IMR-90 (cell line): ENCODE data around the gene SYPL2. TPM values are rescaled to one million over a fixed set of nuclear protein-coding genes. Genes with fewer than 3 reads are reported as not detected.

Experiments
- ATAC-seq: fragments of 200-7000 bp; cut with Tn5 transposase; 2 replicates; pipeline ENCODE4 v1.9.1; 2020; ENCODE audit warnings: low read depth, mild to moderate bottlenecking, moderate library complexity
- BruUV-seq: library from RNA; stranded (reverse); fragments of 400-500 nt; replicated peaks from 2 replicates; lab custom pipeline; 2021; lab: Mats Ljungman, UMichigan
- CTCF ChIA-PET: fragments of 300-600 bp; formaldehyde crosslinking; extraction: SDS; loops from one replicate; lab custom pipeline; 2021; ENCODE audit warnings: antibody characterized with exemption; lab: Yijun Ruan, JAX
- POLR2A ChIA-PET: fragments of 300-600 bp; sonication (Branson Sonifier 250); formaldehyde crosslinking; loops from one replicate; lab custom pipeline; 2022; ENCODE audit warnings: antibody characterized with exemption; ENCODE audit not compliant: unreplicated experiment; lab: Charles Lee
- DNase-seq: peaks from one replicate; pipeline ENCODE4 v3.0.0; 2013
- H2AFZ ChIP-seq: replicated peaks from 2 replicates; pipeline ENCODE3; 2013; ENCODE audit warnings: low read length, mild to moderate bottlenecking; ENCODE audit not compliant: poor library complexity
- H2AK5ac ChIP-seq: 2 replicates; pipeline ENCODE4 v1.6.1; 2013; ENCODE audit warnings: low read depth, low read length, inconsistent platforms
- H2AK9ac ChIP-seq: replicated peaks from 2 replicates; pipeline ENCODE3; 2013; ENCODE audit warnings: mild to moderate bottlenecking, low read depth, low read length, moderate library complexity; ENCODE audit not compliant: poor library complexity
- H2BK120ac ChIP-seq: 2 replicates; pipeline ENCODE4 v1.6.1; 2013; ENCODE audit warnings: low read depth, low read length, inconsistent platforms
- H2BK15ac ChIP-seq: 3 replicates; pipeline ENCODE4 v1.6.1; 2013; ENCODE audit warnings: low read depth, low read length, inconsistent platforms
- H2BK20ac ChIP-seq: 2 replicates; pipeline ENCODE4 v1.6.1; 2013; ENCODE audit warnings: low read depth, mild to moderate bottlenecking, inconsistent platforms, low read length, moderate library complexity
- H2BK5ac ChIP-seq: 2 replicates; pipeline ENCODE4 v1.6.1; 2013; ENCODE audit warnings: mild to moderate bottlenecking, low read depth, low read length, inconsistent platforms; ENCODE audit not compliant: poor library complexity, severe bottlenecking
- H3K14ac ChIP-seq: replicated peaks from 2 replicates; pipeline ENCODE4 v1.6.1; 2013; ENCODE audit warnings: low read depth, low read length, inconsistent platforms
- H3K18ac ChIP-seq: 2 replicates; pipeline ENCODE4 v1.6.1; 2013; ENCODE audit warnings: low read depth, low read length, control low read depth
- H3K23ac ChIP-seq: 2 replicates; pipeline ENCODE4 v1.6.1; 2013; ENCODE audit warnings: low read depth, low read length, inconsistent platforms
- H3K27ac ChIP-seq: 2 replicates; pipeline ENCODE4 v1.5.1; 2013; ENCODE audit warnings: mild to moderate bottlenecking, control low read depth, low read length; ENCODE audit not compliant: insufficient read depth
- H3K27me3 ChIP-seq: 2 replicates; pipeline ENCODE4 v1.6.1; 2013; ENCODE audit warnings: low read length; ENCODE audit not compliant: control insufficient read depth, insufficient read depth
- H3K36me3 ChIP-seq: 2 replicates; pipeline ENCODE4 v1.6.1; 2013; ENCODE audit warnings: low read length, mixed read lengths; ENCODE audit not compliant: control insufficient read depth, insufficient read depth
- H3K4ac ChIP-seq: 2 replicates; pipeline ENCODE4 v1.6.1; 2013; ENCODE audit warnings: low read depth, low read length, inconsistent platforms
- H3K4me1 ChIP-seq: 2 replicates; pipeline ENCODE4 v1.6.1; 2013; ENCODE audit warnings: low read length, mixed read lengths; ENCODE audit not compliant: control insufficient read depth, insufficient read depth
- H3K4me2 ChIP-seq: 2 replicates; pipeline ENCODE4 v1.6.1; 2013; ENCODE audit warnings: low read depth, mild to moderate bottlenecking, control low read depth, low read length, moderate library complexity
- H3K4me3 ChIP-seq: 2 replicates; pipeline ENCODE4 v1.5.1; 2013; ENCODE audit warnings: low read depth, mild to moderate bottlenecking, control low read depth, low read length, moderate library complexity; ENCODE audit not compliant: insufficient read depth
- H3K56ac ChIP-seq: 2 replicates; pipeline ENCODE4 v1.6.1; 2013; ENCODE audit warnings: low read length, inconsistent platforms; ENCODE audit not compliant: insufficient read depth; ENCODE audit errors: extremely low read depth
- H3K79me1 ChIP-seq, 2 experiments: 2 replicates each; pipeline ENCODE4 v1.6.1; 2013; ENCODE audit warnings: low read length in 2 of 2, inconsistent platforms in 1 of 2, low read depth in 1 of 2
- H3K9ac ChIP-seq: 2 replicates; pipeline ENCODE4 v1.6.1; 2013; ENCODE audit warnings: low read depth, low read length, control low read depth
- H3K9me1 ChIP-seq: 2 replicates; pipeline ENCODE4 v1.6.1; 2013; ENCODE audit warnings: low read length, inconsistent platforms; ENCODE audit not compliant: insufficient read depth
- H3K9me3 ChIP-seq: 2 replicates; pipeline ENCODE4 v1.6.1; 2013; ENCODE audit warnings: low read length; ENCODE audit not compliant: control insufficient read depth, insufficient read depth
- H4K20me1 ChIP-seq: 2 replicates; pipeline ENCODE4 v1.6.1; 2013; ENCODE audit warnings: low read length, inconsistent platforms; ENCODE audit not compliant: insufficient read depth
- H4K5ac ChIP-seq: 2 replicates; pipeline ENCODE4 v1.6.1; 2013; ENCODE audit warnings: mild to moderate bottlenecking, low read depth, low read length, control low read depth
- H4K8ac ChIP-seq, 2 experiments: 2 replicates each; pipeline ENCODE4 v1.6.1; 2013; ENCODE audit warnings: low read depth in 2 of 2, low read length in 2 of 2, control low read depth in 1 of 2, inconsistent platforms in 1 of 2
- H4K91ac ChIP-seq: 2 replicates; pipeline ENCODE4 v1.6.1; 2013; ENCODE audit warnings: low read depth, low read length, inconsistent platforms; ENCODE audit not compliant: insufficient read depth
- ELK1 ChIP-seq: fragments of 150-350 bp; IDR thresholded peaks from 2 replicates; pipeline ENCODE4 v1.6.1; 2016; ENCODE audit warnings: low read depth, mild to moderate bottlenecking, low read length, moderate library complexity, borderline replicate concordance
- WGBS, 2 experiments: methylation state at CpG; one replicate each; pipeline versions ENCODE4 v1.1.5 to v1.1.7; 2013; ENCODE audit warnings: missing lambda C conversion rate in 2 of 2; ENCODE audit not compliant: insufficient read length in 1 of 2; ENCODE audit errors: extremely low coverage in 2 of 2; 5-methylcytosine and 5-hydroxymethylcytosine counted together
- dilution Hi-C: fragments of 300-500 bp; cut with HindIII; formaldehyde crosslinking; loops from one replicate; pipeline ENCODE4 v1.14.3; 2018; ENCODE audit warnings: low sequenced_read_pairs; ENCODE audit not compliant: unreplicated experiment
- in situ Hi-C: fragments of 300-500 bp; cut with MboI; formaldehyde crosslinking; loops from 3 replicates; pipeline ENCODE4 v1.14.3; 2019; ENCODE audit warnings: low sequenced_read_pairs, inconsistent platforms, mixed read lengths
- intact Hi-C: fragments of 100-400 bp; cut with micrococcal nuclease; formaldehyde crosslinking; loops from 2 replicates; pipeline ENCODE4 v1.10.0; 2022
- polyA plus RNA-seq, 3 experiments: library from polyadenylated mRNA; depleted of rRNA; stranded (reverse); fragments of >200 nt; gene quantifications; 2 replicates each; pipeline ENCODE4 v1.2.3, GENCODE V29; 2012; ENCODE audit warnings: low replicate concordance in 1 of 3
- total RNA-seq: library from RNA; depleted of rRNA; stranded (reverse); fragments of >200 nt; gene quantifications from 2 replicates; pipeline ENCODE4 v1.2.3, GENCODE V29; 2012

SYPL2 gene
- total and polyA plus RNA-seq, 2 of the 4 experiments (the other 2 are of a cell fraction): under 0.01 to 0.65 TPM

- Histone ChIP-seq H2AK9ac (no peak overlapping the region), H3K14ac (no peak overlapping the region), H3K4me3 (peak overlapping the region; percentile 57), H4K5ac (no peak overlapping the region), H2BK20ac (no peak overlapping the region), H4K8ac (peak overlapping the region in 1 of 2 experiments; percentile 21; a peak in 2 of 4 replicates), H3K4ac (no peak overlapping the region), H3K9me1 (no peaks in the 10 kb centered on the region), H3K27ac (no peak overlapping the region), H2BK5ac (no peak overlapping the region), H3K9me3 (no peaks in the 10 kb centered on the region), H3K23ac (no peak overlapping the region; the same call in 1 of the 2 replicates), H2AFZ (peak overlapping the region; percentile 88), H3K4me1 (no peaks in the 10 kb centered on the region), H4K20me1 (no peaks in the 10 kb centered on the region), H3K9ac (no peak overlapping the region), H2BK120ac (no peak overlapping the region), H2BK15ac (no peak overlapping the region), H3K36me3 (no peaks in the 10 kb centered on the region), H3K79me1 (no peaks in the 10 kb centered on the region), H3K27me3 (peaks cover 66% of the 10 kb centered on the region), H3K56ac (no peak overlapping the region), H3K4me2 (peak overlapping the region; percentile 55), H2AK5ac (no peak overlapping the region), H4K91ac (no peak overlapping the region), H3K18ac (no peak overlapping the region)
- 0% methylated on average over 3 of the region's 24 CpGs; no CpG with 5 or more reads in 1 of the 2 experiments for WGBS, 2 experiments
- dilution Hi-C loops: no loop called here
- CTCF ChIA-PET: interaction anchor here (0.5 kb wide), 1 partner anchor 84 kb away, joined by 4 read pairs; no protein-coding TSS in a partner anchor
- no peak for TF ChIP-seq ELK1
- intact Hi-C loops: no loop called here
- in situ Hi-C loops: no loop called here
- no peak for ATAC-seq
- BruUV-seq: no TSS peak
- POLR2A ChIA-PET: no interaction called here
- no peak for DNase-seq
These were observed 258 bp upstream of the SYPL2 start for GRCh38 chr1:109466125-109466451.
